GM18861 (cell line): ENCODE results near the gene HSP90B1.
A peak's percentile ranks its signal among the peaks of the same experiment; 100 is the strongest.

ENCODE experiments used
- ATAC-seq: cut with Tn5 transposase; IDR thresholded peaks from one replicate; pipeline ENCODE4 v1.9.1; 2021; ENCODE audit not compliant: unreplicated experiment

Gene HSP90B1

GRCh38 chr12:103929046-103929783, 995 bp upstream of the HSP90B1 start:
- peak; percentile 14 for ATAC-seq

- no peak for ATAC-seq
Measured at GRCh38 chr12:103929784-103930033, 501 bp upstream of the HSP90B1 start.

GRCh38 chr12:103930787-103931735, 851 bp downstream of the HSP90B1 start:
- ATAC-seq: no peak

GRCh38 chr12:103933237-103933636, 3.0 kb downstream of the HSP90B1 start:
- ATAC-seq: no peak

GRCh38 chr12:103936679-103937078, 6.5 kb downstream of the HSP90B1 start:
- no peak for ATAC-seq

GRCh38 chr12:103944964-103945363, 14.8 kb downstream of the HSP90B1 start:
- no peak for ATAC-seq

GRCh38 chr12:103947871-103948555, 17.8 kb downstream of the HSP90B1 start:
- ATAC-seq: no peak

- no peak for ATAC-seq
Measured at GRCh38 chr12:103948746-103949406, 18.7 kb downstream of the HSP90B1 start.

GRCh38 chr12:103952497-103952896, 22.3 kb downstream of the HSP90B1 start:
- ATAC-seq: no peak

GRCh38 chr12:103955811-103956508, 25.8 kb downstream of the HSP90B1 start:
- ATAC-seq: no peak

GRCh38 chr12:103956509-103957027, 26.4 kb downstream of the HSP90B1 start:
- peak; percentile 10 for ATAC-seq

- no peak for ATAC-seq
Measured at GRCh38 chr12:103957865-103958388, 27.7 kb downstream of the HSP90B1 start.

GRCh38 chr12:103958621-103959020, 28.4 kb downstream of the HSP90B1 start:
- no peak for ATAC-seq

- no peak for ATAC-seq
Measured at GRCh38 chr12:103960616-103961227, 30.5 kb downstream of the HSP90B1 start.

GRCh38 chr12:103962493-103962892, 32.3 kb downstream of the HSP90B1 start:
- no peak for ATAC-seq

GRCh38 chr12:103964805-103965204, 34.6 kb downstream of the HSP90B1 start:
- ATAC-seq: no peak

- no peak for ATAC-seq
Measured at GRCh38 chr12:103965255-103965589, 35.0 kb downstream of the HSP90B1 start.

- ATAC-seq: peak; percentile 73
Measured at GRCh38 chr12:103965590-103966504, 35.6 kb downstream of the HSP90B1 start, which contains the start of gene TDG. Gene TDG, plus strand, starts transcription at chr12:103965872. Its CDS starts 166 bp downstream, at chr12:103966038.

- no peak for ATAC-seq
Measured at GRCh38 chr12:103966736-103967135, 36.5 kb downstream of the HSP90B1 start.
